ELR (cell line): ENCODE results near the gene TMEM170B.
A peak's percentile ranks its signal among the peaks of the same experiment; 100 is the strongest.

Source experiments
- DNase-seq: peaks from one replicate; pipeline ENCODE4 v3.0.0-alpha.2; 2015; ENCODE audit warnings: low read depth

TMEM170B gene, protein sequence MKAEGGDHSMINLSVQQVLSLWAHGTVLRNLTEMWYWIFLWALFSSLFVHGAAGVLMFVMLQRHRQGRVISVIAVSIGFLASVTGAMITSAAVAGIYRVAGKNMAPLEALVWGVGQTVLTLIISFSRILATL

DNA sequence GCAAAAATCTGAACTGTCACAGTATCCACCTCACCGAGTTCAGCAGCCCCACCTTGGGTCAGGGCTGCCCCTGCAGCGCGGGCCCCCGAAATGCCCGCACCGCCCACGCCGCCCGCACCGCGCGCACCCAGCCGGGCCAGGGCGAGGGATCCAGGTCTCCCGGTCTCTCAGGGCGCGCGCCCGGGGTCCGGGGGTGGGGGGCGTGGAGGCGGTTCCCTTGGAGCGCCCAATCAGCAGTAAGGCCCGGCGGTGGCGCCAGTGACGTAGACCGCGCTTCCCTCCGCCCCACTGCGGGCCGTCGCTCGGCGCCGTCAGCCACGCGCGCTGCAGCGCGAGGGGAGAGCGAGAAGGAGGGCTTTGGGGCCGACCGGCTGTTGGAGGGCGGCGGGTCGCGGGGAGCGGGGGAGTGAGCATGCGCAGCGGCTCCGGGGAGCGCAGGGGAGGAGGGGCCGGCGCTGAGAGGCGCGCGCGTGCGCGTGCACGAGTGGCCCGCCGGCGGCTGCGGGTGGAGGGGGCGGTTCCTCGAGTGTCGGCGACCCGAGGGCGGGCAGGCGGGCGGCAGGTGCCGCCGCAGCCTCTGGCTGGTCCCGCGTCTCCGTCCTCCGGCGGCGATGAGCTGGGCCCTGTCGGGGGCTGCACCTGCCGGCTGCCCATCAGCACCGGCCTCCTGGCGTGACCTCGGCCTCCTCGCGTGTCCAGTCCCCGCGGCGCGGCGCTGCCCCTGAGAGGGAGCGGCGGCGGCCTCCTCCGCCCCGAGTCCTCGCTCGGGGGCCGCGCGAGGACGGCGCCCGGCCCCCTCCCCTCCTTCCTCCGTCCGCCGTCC lies at the start of gene TMEM170B:
Gene TMEM170B, plus strand, starts transcription at position 521 of the 823 bp plus-strand sequence. CDS start 529 bp downstream, outside the sequence.
- peak; percentile 87 for DNase-seq

DNA sequence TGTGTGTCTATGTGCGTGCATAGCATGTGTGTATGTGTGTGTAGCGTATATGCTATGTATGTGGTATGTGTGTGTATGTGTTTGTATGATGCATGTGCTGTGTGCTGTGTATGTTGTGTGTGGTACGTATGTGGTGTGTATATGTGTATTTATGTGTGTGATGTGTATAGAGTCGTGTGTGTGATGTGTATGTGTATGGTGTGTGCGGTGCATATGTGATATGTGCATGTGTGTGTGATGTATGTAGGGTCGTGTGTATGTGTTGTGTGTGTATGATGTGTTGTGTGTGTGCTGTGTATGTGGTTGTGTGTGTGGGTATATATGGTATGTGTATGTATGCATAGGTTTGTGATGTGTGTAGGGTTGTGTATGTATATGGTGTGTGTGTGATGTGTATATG lies 46.6 kb upstream of the TMEM170B start:
- DNase-seq: no peak

DNA sequence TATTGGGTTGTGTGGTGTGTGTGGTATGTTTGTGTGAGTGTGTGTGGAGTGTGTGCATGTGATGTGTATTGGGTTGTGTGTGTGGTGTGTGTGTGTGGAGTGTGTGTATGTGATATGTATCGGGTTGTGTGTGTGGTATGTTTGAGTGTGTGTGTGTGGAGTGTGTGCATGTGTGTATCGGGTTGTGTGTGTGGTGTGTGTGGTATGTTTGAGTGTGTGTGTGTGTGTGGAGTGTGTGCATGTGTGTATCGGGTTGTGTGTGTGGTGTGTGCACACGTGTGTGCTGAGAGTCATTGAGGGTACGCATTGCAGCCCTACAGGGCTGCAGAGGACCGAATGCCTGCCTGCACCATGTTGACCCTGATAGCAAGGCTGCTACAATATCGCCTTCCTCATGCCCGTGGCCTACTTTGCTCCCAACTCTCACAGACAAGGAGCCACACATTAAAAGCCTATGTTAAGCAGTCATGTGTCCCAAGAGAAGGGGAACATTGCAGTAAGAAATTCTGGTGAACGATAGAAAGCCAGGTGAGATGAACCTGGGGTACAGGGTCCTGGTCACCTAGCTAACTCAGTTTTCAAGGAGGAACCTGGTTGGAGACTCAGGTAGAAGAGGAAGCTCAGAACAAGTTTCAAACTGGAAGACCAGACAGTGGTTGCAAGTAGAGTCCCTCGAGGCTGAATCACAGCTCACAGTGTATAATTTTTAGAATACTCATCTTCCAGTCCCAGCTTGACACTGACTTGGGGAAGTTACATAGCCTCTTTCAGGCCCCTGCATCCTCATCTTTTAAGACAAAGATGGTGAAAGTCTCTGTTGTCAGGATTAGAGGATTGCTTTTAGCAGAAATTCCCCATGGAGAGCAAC lies 45.7 kb upstream of the TMEM170B start:
- DNase-seq: no peak

DNA sequence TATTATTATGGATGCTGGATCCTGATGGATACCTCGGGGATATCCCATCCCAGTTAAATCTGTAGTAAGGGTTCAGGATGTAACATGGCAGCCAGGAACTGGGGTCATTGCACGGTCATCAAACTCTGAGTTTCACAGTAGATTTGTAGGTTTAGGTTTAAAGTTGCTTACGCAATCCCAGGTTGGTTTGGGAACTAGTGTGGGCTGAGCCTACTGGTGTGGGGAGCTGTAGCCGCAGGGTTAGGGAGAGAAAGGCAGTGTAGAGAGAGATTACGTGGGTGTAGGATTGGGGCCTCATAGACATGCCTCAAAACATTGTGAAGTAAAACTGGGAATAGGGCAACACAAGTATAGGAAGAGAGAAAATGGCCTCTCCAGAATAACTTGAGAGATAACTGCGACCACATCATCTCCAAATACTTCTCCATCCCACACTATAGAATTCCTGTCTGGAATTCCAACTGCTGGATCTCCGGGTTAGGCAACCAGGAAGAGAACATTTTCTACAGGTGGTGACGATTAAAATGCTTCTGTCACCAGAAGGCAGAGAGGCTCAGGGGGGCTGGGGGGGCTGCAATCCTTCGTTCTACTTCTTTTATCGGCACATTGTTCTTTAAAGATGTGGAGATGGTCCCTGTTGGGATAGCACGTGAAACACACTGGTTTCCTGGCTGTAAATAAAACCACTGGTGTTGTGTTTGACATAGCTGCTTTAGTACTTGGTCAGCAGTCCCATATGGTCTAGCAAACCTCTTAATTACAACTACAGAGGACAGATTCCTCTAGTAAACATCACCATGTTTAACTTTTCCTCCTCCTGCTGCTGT lies 44.9 kb upstream of the TMEM170B start:
- no peak for DNase-seq

DNA sequence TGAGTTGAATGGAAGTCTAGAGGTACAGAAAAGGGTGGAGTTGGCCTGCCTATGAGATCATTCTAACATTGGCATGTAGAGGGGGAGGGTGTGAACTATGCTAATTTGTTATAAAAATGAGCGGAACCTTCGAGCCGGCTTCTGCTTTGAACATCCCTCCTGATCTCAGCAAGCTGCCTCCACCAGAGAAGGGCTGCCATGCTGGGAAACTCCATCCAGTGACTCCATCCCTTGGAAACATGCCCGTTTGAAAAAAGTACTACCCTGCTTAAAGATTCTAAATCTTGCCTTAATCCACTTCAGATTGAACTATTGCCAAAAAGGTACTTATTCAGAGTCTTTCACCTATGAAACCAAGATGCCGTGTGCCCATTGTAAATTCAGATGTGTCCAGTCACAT lies 43.6 kb upstream of the TMEM170B start:
- no peak for DNase-seq

DNA sequence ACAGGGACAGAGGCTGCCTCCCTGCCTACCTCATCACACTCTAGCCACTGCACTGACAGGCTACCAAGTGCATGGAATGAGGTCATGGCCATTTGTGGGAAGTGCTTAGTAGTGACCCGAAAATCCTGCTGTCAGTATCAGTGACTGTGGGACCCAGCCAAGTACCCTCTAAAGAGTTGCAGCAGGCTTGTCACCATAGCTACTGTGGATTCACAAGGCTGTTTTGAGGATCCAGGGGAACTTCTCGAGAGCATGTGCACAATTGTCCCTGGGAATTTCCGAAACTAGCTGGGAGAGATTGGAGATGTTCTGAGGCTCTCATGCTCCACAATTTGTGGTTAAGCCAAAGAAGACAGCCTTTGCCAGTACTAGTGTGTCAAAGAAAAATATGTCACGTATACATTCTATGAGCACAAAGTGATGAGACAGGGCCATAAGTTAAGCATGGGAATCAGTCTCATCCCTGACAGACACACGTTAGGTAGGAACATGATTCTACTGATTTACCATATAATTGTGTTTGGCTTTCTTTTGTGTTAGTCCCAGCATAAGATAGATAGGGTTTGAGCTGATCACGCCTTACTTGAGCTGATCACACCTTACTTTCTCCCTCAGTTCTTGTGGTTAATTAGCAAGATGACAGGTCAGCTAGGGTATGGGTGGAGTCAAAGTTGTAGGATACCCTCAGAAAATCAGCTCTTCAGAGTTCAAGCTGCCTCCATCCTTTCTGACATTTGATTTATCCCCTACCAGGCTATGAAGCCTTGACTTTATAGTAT lies 42.6 kb upstream of the TMEM170B start:
- DNase-seq: no peak

DNA sequence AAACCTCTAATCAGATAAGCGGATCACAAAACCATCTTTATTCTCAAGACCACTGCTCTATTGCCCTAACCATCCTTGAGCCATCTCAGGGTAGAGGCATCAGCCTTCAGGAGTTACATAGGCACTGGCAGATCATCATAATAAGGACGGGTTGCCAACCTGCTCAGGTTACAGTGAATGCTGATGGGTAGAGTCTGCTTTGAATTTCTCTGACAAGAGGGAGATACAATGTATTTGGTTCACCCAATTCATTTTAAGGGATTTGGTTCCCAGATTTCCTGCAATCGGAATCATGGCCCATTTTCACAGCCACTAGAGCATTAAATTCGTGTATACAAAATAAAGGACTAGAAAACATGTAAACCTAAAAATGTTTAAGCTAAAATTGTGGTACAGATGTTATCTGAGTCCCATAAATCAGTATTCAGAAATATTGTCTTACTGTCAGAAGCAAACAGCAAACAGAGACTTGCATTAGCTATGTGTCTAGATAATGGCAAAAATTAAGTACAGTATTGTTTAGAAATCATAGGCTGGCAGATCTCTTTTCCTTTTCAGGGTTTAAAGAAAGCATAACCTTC lies 41.9 kb upstream of the TMEM170B start:
- no peak for DNase-seq

DNA sequence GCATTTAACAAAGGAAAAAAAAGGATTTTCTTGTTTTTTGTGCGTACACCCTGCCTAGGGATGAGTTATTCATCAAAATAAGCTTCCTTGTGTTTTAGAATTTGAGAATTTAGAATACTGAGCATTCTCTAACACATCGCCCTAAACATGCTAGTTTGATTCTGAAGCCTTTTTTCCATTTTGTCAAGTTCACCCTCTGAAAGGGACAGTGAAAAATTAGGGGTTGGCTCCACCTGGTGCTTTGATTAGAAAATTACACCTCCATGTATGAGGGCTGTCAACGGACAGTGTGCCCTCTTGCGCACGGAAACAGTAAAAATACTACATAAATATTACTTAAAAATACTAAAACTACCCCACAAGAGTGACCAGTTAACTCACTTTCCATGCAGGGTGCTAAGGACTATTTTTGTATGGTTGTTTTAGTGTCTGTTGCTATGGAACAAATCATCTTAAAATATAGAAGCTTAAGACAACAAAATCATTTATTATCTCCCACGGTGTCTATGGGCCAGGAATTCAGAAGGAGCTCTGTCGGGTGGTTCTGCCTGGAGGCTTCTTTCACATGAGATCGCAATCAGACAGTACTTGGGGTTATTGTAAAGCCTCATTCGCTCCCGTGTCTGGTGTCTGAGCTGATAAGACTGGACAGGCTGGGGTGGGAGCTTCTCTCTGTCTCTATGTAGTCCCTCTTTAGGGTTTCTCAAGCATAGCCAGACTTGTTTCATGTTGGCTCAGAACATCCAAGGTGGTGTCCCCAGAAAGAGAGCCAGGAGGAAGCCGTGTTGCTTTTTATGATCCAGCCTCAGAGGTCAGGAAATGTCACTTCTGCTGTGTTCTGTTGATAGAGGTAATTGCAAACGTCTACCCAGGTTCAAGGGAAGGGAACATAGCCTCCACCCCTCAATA lies 41.1 kb upstream of the TMEM170B start:
- peak; percentile 86 for DNase-seq

DNA sequence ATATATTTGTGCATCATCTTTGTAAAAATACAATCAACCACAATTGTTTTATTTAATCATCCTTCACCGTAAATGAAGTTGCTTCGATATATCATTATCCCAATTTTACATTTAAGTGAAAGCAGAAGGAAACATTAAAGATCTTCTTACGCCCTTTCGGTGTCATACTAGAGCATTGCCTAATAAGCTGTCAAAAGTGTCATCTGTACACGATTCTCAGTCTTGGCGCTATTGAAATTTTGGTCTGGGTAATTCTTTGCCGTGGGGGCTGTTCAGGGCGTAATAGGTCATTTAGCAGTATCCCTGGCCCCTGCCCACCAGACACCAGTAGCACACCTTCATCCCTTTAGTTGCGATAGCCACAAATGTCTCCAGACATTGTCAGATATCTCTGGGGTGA lies 40.4 kb upstream of the TMEM170B start:
- DNase-seq: no peak

DNA sequence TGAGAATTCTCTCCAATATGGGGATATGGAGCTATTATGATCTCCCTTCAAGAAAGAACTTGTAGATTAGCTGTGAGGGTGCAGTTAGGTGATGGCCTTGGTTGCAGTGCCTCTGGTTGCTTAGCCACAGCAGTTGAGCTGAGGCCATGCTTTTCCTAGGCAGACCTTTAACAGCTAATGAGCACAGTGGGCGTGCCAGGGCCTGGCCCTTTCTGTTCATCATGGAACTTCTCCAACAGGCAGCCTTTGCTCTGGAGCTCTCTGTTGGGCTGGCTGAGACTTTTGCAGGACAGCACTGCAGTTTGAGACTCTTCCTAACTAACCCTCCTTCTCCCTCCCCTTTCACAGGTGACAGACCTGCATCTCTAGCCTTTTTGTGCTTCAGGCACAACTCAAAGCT lies 39.7 kb upstream of the TMEM170B start:
- no peak for DNase-seq

DNA sequence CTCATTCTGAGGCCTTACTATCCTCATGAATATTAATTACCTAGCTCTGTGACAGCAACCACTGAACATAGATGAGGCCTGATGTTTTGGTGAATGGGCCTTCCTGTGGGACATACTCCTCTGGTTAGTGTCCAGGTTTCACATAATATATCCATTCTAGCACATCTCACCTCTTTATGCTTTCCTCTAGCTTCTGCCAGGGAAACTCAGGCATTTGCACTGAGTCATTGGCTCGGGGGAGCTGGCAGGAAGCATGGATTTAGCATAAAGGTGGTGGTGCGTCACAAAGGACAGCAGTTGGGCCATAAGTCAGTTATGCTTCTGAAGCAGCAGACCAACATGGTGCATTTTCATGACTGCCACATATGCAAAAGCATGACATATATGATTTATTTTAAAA lies 37.5 kb upstream of the TMEM170B start:
- DNase-seq: peak; percentile 85

DNA sequence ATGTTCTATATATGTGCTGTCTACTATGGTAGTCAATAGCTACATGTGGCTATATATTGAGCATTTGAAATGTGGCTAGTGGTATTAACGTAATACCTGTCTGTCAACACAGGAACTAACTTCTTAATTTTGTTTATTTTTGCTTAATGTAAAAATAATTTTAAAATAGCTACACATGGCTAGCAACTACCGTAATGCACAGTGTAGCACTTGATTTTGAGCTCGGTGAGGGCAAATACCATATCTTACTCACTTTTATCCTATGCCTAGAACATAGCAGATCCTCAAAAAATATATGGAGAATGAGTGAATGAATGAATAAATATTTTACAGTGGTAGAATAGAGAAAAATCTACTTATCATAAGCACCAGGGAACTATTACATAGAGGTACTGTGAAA lies 28.1 kb upstream of the TMEM170B start:
- DNase-seq: no peak

DNA sequence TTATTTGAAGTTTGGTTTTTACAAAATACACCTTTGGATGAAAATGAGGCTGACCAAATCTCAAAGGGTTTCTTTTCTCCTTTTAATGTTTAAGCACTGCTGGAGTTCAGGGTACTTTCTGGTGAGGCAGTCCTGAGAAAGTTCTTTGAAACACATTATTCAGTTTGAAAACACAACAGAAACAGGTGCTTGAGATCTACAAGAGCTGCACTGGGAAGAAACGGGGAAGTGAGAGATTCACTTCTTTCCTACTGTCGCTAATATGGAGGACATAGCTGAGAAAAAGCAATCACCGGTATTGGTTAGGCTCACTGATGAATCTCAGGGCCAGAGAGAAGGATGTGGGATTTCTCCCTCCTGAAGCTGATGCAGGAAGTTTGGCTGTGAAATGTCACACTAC lies 22.9 kb upstream of the TMEM170B start:
- no peak for DNase-seq

DNA sequence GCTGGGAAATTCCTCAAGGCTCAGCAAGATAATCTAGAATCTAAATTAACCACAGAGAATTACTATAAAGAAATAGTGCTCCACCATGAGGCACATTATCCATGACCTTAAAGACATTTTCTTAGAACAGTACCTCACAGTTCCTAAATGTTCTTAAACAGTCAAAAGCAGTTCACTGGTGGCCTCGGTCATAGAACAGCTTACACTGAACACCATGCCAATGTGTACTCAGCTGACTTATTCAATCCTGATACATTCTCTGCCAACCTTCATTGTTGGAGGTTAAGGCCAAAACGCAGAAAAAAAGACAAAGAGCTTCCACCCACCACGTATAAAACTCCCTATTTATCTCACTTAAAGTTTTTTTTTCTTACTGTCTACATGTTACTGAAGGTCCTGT lies 21.8 kb upstream of the TMEM170B start:
- no peak for DNase-seq

DNA sequence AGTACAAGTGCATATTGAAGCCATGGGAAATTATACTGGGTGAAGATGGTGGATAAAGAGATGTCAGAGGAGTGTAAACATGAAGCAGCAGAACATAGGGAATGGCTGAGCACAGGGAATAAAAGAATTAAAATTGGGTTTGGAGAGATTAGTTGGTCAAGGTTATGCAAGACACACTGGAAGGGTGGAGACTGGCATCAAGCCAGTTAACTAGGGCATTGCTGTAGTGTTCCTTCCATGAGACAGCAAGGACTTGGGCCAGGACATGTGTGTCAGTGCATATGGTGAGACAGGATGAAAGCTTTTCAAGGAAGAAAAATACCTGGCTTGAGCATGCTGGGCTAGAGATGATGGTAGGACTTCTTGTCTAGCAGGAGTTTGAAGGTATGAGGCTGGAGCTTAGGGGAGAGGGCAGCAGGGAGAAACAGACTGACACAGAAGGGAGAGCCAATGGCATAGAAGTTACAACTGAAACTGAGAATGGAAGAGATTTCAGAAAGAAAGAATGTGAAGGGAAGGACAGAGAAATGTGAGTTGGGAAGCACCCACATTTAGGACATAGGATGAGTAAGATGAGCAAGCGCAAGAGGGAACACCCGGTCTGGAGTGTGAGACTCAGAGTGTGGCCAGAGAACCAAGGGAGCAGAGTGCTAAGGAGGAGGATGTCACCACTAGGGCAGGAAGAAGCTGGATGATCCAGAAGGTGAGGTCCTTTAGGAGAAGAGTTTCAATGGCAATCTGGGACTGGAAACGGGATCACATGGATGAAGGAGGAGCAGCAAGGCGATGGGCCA lies 14.5 kb upstream of the TMEM170B start:
- no peak for DNase-seq

DNA sequence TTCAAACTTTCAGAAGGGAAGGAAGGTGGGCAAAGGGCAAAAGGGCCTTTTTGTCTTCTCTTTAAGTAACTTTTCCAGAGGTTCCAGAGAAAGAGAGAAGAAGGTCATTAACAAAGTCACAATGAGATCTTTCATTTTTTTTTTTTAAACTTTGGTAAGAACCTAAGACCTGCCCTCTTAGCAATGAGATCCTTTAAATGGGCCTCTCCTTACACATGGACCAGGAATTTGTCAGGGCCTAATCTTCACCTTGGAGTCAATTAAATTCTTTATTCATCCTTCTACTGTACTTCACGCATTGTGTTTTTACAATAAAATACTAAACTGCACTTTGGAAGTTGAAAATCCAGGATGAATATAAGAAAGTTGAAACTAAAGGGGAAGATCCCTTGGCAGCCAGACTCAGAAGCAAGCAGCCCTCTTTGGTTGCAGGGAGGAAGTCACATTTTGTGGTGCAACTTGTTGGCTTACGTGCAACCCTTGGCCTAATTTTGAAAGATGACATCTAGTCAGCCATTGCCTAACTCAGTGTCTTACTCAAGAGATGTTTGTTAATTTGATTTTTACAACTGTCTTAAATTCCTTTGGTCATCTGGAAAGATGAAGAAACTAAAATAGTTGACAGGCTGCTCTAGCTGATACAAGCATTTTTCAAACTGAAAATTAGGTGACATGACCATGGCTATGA lies 11.9 kb upstream of the TMEM170B start:
- DNase-seq: peak; percentile 6

DNA sequence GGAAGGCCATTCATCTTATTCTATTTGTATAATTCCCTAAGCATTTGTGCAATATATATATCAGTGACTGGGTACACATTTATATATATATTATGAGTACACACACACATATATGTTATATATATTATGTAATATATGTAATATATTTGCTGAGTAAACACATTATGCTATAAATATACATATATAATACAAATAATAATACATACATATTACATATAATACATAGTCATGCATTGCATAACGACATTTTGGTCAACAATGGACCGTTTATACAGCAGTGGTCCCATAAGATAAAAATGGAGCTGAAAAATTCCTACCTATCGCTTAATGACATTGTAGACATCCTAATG lies 11.4 kb upstream of the TMEM170B start:
- no peak for DNase-seq

DNA sequence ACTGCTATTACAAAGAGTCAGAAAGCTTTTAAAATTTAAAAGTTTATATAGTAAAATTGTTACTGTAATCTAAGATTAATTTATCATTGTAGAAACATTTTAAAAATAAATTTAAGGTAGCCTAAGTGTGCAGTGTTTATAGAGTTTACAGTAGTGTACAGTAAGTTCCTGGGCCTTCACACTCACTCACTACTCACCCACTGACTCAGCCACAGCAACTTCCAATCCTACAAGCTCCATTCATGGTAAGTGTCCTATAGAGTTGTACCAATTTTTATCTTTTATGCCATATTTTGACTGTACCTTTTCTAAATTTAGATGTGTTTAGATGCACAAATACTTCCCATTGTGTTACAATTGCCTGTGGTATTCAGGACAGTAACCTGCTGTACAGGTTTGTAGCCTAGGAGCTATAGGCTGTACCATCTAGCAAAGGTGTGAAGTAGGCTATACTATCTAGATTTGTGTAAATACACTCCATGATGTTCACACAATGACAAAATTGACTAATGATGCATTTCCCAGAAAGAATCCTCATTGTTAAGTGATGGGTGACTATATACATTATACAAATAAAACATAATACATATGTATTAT lies 10.2 kb upstream of the TMEM170B start:
- peak; percentile 54 for DNase-seq
